NB4 (cell line): ENCODE results near the gene GARS1.
A peak's percentile ranks its signal among the peaks of the same experiment; 100 is the strongest.

Experiments
- DNase-seq: peaks from one replicate; pipeline ENCODE4 v3.0.0; 2010; ENCODE audit warnings: low read depth
- H3K4me3 ChIP-seq: one replicate; pipeline ENCODE4 v1.5.1; 2011; ENCODE audit warnings: mild to moderate bottlenecking, low read depth, low read length, moderate library complexity
- MYC ChIP-seq: IDR thresholded peaks from 2 replicates; pipeline ENCODE4 v1.6.1; 2011; ENCODE audit warnings: low read depth, low read length
- POLR2A ChIP-seq: IDR thresholded peaks from 2 replicates; pipeline ENCODE4 v1.6.1; 2011; ENCODE audit warnings: mild to moderate bottlenecking; ENCODE audit not compliant: insufficient read length; ENCODE audit errors: extremely low read depth
- TF ChIP-seq, protein P1 (sequence below): IDR thresholded peaks from one replicate; pipeline ENCODE4 v1.5.1; 2012; ENCODE audit warnings: low read depth, low read length
- TF ChIP-seq, protein P2 (sequence below): IDR thresholded peaks from 2 replicates; pipeline ENCODE4 v1.6.1; 2011; ENCODE audit warnings: low read depth, low read length

Gene GARS1

DNA sequence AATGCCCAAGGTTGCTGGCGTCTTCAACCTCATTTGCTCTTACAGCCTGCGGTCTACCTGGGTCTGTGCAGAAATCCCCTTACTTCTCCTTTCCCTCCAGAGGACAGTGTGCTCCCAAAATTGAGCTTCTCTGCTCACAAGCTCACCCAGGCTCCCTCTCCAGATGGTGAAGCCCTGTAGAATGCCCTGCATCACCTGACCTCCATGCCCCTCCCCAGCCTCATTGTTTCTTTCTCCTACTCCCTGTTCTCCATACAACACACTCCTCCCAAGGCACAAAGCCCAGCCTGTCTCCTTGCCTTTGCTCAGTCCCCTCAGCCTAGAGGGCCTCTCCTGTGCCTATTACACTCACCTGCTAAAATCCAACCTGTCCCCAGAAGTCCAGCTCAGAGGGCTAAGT lies 84.1 kb downstream of the GARS1 start:
- H3K4me3 ChIP-seq: no peak overlapping the region
- TF ChIP-seq, protein P1, sequence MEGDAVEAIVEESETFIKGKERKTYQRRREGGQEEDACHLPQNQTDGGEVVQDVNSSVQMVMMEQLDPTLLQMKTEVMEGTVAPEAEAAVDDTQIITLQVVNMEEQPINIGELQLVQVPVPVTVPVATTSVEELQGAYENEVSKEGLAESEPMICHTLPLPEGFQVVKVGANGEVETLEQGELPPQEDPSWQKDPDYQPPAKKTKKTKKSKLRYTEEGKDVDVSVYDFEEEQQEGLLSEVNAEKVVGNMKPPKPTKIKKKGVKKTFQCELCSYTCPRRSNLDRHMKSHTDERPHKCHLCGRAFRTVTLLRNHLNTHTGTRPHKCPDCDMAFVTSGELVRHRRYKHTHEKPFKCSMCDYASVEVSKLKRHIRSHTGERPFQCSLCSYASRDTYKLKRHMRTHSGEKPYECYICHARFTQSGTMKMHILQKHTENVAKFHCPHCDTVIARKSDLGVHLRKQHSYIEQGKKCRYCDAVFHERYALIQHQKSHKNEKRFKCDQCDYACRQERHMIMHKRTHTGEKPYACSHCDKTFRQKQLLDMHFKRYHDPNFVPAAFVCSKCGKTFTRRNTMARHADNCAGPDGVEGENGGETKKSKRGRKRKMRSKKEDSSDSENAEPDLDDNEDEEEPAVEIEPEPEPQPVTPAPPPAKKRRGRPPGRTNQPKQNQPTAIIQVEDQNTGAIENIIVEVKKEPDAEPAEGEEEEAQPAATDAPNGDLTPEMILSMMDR: no peak
- TF ChIP-seq, protein P2, sequence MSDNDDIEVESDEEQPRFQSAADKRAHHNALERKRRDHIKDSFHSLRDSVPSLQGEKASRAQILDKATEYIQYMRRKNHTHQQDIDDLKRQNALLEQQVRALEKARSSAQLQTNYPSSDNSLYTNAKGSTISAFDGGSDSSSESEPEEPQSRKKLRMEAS: no peak
- TF ChIP-seq MYC (no peak), POLR2A (no peak)
- DNase-seq: no peak

DNA sequence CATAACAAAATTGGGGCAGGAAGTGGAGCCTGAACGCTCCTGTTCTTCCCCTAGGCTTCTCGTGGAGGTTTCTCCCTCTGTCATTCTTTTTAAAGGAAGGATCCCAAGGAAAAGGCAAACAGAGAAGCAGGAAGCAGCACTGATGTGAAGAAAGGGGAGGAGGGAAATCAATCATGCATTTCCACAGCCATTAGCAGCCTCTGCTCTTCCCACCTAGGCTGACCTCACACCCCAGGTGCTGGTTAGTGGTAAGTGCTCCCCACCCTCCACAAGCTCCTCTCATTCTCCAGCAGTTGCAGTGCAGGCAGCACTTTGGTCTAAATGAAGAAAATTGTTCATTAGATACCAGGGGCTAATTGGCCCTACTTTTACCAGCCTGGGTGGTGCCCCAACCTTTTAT lies 85.0 kb downstream of the GARS1 start:
- TF ChIP-seq POLR2A (no peak), MYC (no peak)
- TF ChIP-seq, protein P2: no peak
- TF ChIP-seq, protein P1: no peak
- no peak for DNase-seq
- H3K4me3 ChIP-seq: no peak overlapping the region

DNA sequence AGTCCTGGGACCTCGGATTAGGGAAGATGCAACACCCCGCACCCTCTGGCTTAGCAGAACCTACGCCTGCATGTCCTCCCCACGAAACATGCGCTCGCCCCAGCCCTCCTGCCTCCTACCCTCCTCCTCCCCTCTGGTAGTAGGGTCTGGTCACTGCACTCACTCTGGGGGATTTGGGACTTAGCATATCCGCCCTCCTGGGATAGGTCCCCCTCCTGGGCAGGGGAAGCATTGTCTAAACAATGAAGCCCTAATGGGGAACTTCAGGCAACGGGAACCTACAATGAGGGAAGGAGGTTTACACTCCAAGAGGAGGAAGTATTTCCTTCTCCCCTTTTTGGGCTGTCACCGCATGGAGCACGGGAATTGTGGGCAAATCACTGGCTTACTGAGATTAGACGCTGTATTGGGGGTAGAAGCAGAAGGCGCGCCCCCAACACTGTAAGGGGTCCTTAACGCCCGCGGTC lies 86.7 kb downstream of the GARS1 start:
- DNase-seq: no peak
- no peak overlapping the region for H3K4me3 ChIP-seq
- TF ChIP-seq, protein P1: no peak

DNA sequence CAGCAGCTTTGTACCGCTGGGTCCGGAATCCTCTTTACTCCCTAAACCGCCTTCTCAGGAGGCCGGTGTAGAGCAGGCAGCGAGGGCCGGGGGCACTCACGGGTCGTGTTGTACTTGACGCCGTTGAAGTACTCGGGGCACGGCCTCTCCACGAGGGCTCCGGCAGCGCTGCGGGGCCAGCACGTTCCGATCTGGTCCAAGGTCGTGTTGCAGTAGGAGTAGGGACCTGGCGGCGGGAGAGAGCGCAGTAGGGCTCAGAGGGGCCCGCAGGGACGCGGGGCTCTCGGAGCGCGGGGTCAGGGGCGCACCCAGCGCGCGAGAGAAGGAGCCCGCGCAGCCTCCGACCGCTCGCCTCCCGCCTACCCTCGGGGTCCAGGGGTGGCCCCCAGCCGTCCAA lies 87.1 kb downstream of the GARS1 start:
- TF ChIP-seq MYC (no peak), POLR2A (no peak)
- TF ChIP-seq, protein P2: no peak
- TF ChIP-seq, protein P1: no peak
- no peak for DNase-seq
- no peak overlapping the region for H3K4me3 ChIP-seq

DNA sequence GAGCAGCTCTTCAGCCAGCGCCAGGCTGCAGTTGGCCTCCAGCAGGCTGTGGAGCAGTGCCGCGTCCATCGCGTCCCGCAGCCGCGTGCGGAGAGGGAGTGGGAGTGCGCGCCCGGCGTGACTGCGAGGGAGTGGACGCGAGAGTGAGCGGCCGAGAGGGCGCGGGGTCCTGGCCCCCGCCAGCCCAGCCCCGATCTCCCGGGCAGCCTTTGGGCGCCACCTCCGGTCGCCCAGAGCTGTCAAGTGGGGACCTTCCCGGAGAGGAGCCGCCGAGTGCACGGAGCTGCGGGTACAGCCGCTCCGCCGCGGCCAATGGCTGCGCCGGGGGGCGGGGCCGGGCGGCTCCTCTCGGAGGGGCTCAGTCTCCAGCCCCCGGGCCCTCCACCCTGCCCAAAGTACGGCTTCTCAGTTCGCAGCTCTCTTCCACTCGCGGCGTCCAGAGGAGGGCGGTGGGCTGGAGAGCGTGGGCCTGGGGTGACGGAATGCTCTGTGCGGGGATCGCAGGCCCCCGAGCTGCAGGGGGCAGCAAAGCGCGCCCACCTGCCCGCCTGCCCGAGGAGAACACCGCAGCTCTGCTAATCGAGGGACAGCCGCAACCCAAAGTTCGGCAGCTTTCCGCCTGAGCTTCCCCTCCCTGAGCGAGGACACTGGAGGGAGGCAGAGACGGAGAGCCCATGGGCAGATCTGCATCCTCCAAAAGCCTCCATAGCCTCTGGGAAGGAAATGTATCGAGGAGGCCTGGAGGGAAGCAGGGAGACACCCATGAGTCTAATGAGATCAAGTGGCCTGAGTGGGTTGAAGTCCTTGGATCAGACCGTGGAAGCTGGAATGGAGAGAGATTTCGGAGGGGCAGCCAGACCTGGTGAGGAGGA lies 87.8 kb downstream of the GARS1 start, which contains the start of gene CRHR2:
CRHR2 (minus strand) TSS at position 245 of the 872 bp plus-strand sequence; CDS start at position 69, 176 bp downstream.
- no peak within 1 kb of the TSS for H3K4me3 ChIP-seq
- TF ChIP-seq, protein P2: no peak
- TF ChIP-seq, protein P1: peak; percentile 24
- no peak for DNase-seq
